ENCODE data around the gene TM7SF3.

The TM7SF3 gene

DNA sequence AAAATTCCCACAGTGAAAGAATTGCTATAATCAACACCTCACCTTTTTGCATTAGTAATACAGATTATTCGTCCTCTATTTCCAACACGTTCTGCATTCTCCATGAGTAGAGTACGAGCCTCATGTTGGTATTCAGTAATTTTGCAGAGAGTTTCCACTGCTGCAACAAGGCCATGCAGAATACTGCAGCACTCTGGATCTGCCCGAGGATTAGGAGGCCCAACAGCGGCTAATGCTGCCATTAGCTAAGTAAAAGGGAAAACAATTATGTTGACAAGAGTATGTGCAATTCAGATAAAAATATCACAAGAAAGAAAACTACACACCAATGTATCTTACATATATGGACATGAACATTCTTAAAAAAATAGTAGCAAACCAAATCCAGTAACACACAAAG is 85.5 kb downstream of the TM7SF3 start:
- no peak for DNase-seq

All from suppressor macrophage (primary cell).